Measurements from ENCODE around the gene MAGEA2B. TPM values are rescaled to one million over a fixed set of nuclear protein-coding genes. Genes with fewer than 3 reads are reported as not detected.

MAGEA2B gene
- total and polyA plus RNA-seq, 2 of the 4 experiments (the other 2 are of a cell fraction), result not detected

Other genes with a start within 250 kb of the MAGEA2B start
- under 0.01 TPM in 1 of 2 replicates, not detected in the other for gene GABRQ, start 76.7 kb upstream of the MAGEA2B start, total RNA-seq (2012; rRNA removed)
- gene GABRQ, start 76.7 kb upstream of the MAGEA2B start, polyA plus RNA-seq (2012; rRNA removed), result 0.03 TPM in 2 replicates
- not detected in 2 replicates for gene MAGEA3, start 15.8 kb upstream of the MAGEA2B start, total RNA-seq (2012; rRNA removed)
- not detected in 2 replicates for gene MAGEA3, start 15.8 kb upstream of the MAGEA2B start, polyA plus RNA-seq (2012; rRNA removed)
- gene CSAG2, start 5.4 kb upstream of the MAGEA2B start, total RNA-seq (2012; rRNA removed), result not detected in 2 replicates
- gene CSAG2, start 5.4 kb upstream of the MAGEA2B start, polyA plus RNA-seq (2012; rRNA removed), result not detected in 2 replicates
- gene CSAG1, start 19.1 kb downstream of the MAGEA2B start, total RNA-seq (2012; rRNA removed), result not detected in 2 replicates
- not detected in 2 replicates for gene CSAG1, start 19.1 kb downstream of the MAGEA2B start, polyA plus RNA-seq (2012; rRNA removed)
- not detected in 2 replicates for gene MAGEA12, start 19.1 kb downstream of the MAGEA2B start, total RNA-seq (2012; rRNA removed)
- gene MAGEA12, start 19.1 kb downstream of the MAGEA2B start, polyA plus RNA-seq (2012; rRNA removed), result not detected in 2 replicates
- not detected in 2 replicates for gene MAGEA2, start 39.2 kb downstream of the MAGEA2B start, total RNA-seq (2012; rRNA removed)
- gene MAGEA2, start 39.2 kb downstream of the MAGEA2B start, polyA plus RNA-seq (2012; rRNA removed), result not detected in 2 replicates
- gene CSAG3, start 44.6 kb downstream of the MAGEA2B start, total RNA-seq (2012; rRNA removed), result not detected in 2 replicates
- gene CSAG3, start 44.6 kb downstream of the MAGEA2B start, polyA plus RNA-seq (2012; rRNA removed), result not detected in 2 replicates
- gene MAGEA6, start 55.1 kb downstream of the MAGEA2B start, total RNA-seq (2012; rRNA removed), result not detected in 2 replicates
- not detected in 2 replicates for gene MAGEA6, start 55.1 kb downstream of the MAGEA2B start, polyA plus RNA-seq (2012; rRNA removed)
- gene CETN2, start 116.1 kb downstream of the MAGEA2B start, total RNA-seq (2012; rRNA removed), result 15.8 and 25.8 TPM in 2 replicates
- gene CETN2, start 116.1 kb downstream of the MAGEA2B start, polyA plus RNA-seq (2012; rRNA removed), result 31.2 and 34.0 TPM in 2 replicates
- 20.8 and 22.8 TPM in 2 replicates for gene NSDHL, start 116.4 kb downstream of the MAGEA2B start, total RNA-seq (2012; rRNA removed)
- gene NSDHL, start 116.4 kb downstream of the MAGEA2B start, polyA plus RNA-seq (2012; rRNA removed), result 26.0 and 27.1 TPM in 2 replicates
- gene ZNF185, start 183.4 kb downstream of the MAGEA2B start, total RNA-seq (2012; rRNA removed), result 3.2 and 3.6 TPM in 2 replicates
- 6.2 and 6.3 TPM in 2 replicates for gene ZNF185, start 183.4 kb downstream of the MAGEA2B start, polyA plus RNA-seq (2012; rRNA removed)